Activated CD4-positive, alpha-beta T cell treated with anti-CD3 and anti-CD28 coated beads for 1 hour (primary cell): ENCODE data around the gene FAM111B.
"Not testable (repeated sequence)": the region's sequence is repeated elsewhere in the genome, so short reads cannot be mapped to it uniquely, and the experiment has no call there.

Source experiments
- DNase-seq: peaks from one replicate; pipeline ENCODE4 v3.0.0-alpha.2; 2020

The FAM111B gene, protein sequence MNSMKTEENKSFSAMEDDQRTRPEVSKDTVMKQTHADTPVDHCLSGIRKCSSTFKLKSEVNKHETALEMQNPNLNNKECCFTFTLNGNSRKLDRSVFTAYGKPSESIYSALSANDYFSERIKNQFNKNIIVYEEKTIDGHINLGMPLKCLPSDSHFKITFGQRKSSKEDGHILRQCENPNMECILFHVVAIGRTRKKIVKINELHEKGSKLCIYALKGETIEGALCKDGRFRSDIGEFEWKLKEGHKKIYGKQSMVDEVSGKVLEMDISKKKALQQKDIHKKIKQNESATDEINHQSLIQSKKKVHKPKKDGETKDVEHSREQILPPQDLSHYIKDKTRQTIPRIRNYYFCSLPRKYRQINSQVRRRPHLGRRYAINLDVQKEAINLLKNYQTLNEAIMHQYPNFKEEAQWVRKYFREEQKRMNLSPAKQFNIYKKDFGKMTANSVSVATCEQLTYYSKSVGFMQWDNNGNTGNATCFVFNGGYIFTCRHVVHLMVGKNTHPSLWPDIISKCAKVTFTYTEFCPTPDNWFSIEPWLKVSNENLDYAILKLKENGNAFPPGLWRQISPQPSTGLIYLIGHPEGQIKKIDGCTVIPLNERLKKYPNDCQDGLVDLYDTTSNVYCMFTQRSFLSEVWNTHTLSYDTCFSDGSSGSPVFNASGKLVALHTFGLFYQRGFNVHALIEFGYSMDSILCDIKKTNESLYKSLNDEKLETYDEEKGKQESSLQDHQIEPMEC

DNA sequence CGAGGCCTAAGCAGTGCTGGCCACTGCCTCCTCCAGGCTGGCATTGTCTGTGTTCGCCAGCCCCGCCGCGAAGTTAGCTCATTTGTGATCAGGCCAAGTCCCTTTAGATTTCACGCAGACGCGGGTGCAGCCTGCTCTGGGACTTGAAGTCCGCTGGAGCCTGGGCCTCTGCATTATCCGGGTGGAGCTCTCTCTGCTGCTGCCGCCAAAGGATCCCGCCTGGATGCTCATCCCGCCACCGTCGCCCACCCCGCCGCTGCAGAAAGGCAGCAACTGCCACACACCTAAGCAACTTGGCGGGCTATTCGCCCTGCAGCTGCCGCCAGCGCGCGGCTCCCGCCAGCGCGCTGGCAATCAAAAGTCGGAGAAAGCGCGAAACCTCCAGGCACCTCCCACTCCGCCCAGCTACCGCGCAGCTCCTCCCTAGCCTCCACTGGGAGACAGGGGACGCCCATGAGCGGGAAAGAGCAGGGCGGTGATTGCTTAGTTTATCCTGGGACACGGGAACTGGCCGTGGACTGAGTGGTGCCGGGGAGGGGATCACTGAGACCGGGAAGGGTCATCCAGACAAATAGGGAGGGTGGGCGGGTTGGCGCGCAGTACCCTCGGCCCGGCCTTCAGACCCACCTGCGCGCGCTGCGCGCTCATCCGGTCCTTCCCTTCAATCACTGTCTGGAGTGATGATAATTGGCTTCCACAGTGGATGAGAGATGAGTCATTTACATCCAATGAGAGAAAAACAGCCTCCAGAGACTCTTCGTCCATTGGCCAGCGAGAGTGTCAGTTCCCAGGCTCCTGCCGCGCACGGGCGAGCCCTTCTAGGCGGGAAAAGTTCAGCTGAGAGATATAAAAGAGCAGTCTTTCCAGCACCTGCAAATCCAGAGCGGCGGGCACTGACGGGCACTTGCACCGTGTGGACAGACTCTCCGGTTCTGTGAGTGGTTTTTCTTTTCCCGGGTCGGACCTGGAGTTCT, at the start of gene FAM111B:
Gene FAM111B (plus strand): TSS at position 875 of the 974 bp plus-strand sequence. CDS start 2,389 bp downstream, outside the sequence.
- DNase-seq: peak; percentile 22

DNA sequence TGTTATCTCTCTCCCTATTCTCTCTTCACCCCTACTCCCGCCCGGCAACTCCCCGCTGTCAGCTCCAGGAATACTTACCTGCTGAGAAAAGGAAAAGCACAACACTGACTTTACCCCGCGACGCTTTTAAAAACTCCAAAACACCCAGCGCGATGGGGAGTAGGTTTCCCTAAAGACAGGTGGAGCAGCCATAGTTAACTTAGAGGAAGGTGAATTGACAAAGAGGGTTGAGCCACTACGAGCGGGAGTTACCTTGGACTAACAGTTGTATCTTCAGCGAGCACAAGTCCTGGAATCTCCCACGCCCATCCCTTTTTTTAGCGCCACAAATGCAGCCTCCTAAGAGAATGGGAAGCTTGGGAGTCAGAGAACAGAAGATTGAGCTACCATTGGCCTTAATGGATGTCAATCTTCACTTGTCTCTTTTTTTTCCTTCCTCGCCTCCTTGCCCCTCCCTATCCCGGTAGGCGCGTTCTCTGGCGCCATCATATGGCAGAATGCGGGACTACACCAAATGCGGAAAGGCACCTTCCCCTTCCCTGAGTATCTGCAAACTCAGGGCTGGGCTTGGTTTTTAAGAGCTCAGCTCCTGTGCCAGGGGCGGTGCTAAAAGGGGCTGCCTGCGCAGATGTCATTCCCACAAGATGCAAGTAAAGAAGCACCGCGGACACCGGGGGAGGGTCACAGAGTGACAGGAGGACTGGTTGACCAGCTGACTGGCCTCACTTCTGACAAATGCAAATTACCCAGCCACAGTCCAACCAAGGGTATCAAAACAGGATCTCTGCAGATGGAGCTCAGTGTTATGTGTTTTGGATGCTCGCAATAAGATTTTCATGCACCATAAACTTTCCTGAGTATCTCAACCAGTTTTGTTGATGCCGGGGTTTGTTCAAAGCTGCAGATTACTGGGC, 48.7 kb upstream of the FAM111B start:
- peak; percentile 56 for DNase-seq

DNA sequence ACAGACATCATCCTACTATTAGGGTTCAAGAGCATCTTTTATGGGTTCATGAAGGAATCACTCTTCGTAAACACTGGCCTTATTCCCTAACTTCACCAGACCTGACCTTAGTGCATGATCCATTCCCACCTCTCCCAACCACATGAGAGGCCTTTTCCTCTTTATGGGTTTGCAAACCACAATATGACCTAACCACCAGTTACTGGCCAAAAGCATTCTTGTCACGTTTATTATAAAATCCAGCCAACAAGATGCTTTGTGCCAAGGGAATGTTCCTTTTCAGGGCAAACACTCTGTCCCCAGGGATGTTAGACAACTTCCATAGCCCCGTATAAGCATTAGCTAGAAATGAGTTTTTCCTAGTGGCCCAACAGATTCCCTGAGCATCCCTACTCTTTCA, 46.9 kb upstream of the FAM111B start:
- not testable (repeated sequence) for DNase-seq

DNA sequence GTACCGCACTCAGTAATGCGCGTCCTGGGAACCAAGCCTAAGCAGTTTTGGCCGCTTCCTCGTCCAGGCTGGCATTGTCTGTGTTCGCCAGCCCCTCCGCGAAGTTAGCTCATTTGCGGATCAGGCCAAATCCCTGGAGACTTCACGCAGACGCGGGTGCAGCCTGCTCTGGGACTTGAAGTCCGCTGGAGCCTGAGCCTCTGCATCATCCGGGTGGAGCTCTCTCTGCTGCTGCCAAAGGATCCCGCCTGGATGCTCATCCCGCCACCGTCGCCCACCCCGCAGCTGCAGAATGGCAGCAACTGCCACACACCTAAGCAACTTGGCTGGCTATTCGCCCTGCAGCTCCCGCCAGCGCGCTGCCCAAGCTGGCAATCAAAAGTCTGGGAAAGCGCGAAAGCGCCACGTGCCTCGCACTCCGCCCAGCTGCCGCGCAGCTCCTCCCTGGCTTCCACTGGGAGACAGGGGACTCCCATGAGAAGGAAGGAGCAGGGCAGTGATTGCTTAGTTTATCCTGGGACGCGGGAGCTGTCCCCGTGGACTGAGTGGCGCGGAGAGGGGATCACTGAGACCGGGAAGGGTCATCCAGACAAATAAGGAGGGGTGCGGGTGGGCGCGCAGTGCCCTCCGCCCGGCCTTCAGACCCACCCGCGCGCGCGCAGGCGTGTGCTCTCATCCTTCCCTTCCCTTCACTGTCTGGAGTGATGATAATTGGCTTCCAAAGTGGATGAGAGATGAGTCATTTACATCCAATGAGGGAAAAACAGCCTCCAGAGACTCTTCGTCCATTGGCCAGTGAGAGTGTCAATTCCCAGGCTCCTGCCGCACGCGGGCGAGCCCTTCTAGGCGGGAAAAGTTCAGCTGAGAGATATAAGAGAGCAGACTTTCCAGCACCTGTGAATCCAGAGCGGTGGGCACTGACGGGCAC, 44.2 kb upstream of the FAM111B start:
- no peak for DNase-seq

DNA sequence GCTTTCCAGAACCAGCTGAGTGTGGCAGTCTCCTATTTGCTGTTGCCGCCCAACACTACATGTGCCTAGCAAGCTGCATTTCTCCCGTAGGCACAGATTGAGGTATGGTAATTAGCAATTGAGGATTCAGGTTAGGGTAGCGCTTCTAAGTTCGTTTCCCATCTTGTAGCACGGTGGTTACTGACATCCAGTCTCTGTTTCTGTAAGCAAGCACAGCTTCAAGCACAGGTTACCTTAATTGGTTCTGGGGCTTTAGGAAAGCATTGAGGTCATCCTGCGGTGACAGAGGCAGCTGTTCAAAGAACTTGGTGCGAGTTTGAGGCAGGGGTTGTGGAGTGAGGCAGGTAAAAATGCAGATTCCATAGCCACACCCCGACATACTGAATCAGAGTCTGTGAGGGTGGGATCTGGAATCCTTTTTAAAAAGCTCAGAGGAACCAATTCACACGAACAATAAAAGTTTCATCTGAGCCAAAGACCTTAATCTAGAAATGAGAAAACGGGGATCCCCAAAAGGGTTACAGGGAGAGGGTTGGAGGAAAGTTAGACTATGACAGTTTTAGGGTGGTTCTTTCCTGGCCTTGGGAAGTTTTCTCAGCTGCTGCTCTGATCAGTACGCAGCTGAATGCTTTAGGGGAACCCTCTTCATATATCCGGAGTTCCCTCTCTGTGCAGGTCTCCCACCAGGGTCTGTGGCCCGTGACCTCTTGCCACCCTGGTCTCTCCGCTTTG, 42.9 kb upstream of the FAM111B start:
- DNase-seq: not testable (repeated sequence)

DNA sequence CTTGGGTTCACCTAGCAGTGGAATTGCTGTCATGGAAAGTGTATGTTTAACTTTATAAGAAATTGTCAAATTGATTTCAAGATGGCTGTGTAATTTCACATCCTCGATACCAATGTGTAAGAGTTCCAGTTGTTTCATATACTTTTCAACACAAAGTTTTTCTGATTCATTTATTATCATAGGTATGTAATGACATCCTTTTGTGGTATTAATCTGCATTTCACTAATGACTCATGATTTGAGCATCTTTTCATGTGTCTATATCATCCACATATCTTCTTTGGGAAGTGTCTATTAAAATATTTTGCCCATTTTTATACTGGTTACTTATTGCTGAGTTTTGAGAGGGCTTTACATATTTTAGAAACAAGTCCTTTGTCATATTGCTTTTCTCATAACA, 38.0 kb upstream of the FAM111B start:
- DNase-seq: no peak

DNA sequence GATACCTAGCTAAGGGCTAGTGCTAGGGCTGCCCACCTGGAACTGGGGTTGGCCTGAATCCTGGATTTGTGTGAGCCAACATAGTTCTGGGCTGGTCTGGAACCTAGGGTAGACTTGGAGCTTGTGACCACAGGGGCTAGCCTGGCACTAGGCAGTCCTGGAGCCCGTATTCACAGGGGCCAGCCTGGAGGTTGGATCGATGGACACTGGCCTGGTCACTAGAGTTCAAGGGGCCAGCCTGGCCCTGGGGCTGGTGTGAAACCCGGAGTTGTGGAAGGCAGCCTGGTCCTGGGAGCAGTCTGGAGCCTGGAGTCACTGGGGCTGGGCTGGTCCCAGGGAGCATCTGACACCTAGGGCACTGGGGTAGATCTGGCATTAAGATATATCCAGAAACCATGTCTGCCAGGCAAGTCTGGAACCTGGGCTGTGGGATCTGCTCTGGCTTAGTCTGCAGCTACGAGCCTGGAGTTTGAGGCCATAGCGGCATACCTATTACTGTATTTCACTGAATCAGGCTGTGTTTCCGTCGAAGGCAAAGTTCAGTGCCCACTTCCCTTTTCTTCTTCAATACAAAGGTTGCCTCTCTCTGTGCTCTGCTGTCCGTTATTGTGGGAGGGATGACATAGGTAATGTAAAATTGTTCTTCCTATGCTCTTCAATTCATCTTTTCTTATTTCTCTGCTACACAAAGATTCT, 30.0 kb upstream of the FAM111B start:
- DNase-seq: no peak

DNA sequence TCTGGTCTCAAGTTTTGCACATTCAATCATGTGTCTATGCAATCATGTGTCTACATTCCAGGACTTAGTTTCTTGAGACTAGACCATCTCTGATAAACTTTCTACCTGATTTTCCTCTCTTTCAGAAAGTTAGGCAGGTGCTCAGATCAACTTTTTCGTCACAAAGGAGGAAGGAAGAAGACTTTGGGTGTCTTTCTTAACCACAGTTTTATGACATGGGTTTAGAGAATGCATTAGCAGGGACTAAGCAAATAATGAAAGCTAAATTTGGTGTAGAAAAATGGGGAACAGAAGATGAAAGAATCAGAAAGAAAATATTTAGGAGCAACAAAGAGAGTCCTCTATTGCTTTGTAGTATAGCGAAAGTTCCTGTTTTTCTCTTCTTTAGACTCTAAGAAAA, 28.6 kb upstream of the FAM111B start:
- DNase-seq: no peak

DNA sequence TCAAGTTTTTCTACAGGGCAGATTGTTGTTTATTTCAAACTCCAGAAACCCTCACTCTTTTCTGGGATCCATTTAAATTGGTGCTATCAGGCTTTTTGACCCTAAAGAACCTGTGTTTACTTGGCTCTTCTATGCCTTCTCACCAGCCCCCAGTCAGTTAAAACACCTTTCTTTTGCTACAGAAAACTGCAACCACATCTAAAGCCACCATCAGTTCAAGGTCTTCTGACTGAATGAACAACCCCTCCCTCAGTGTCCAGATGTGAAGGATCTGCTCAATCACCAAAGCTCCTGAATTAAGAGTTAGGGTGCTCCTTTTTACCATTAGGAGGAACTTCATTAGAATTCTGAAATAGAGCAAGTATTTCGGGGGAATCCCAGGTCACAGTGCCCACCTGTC, 28.0 kb upstream of the FAM111B start:
- no peak for DNase-seq

DNA sequence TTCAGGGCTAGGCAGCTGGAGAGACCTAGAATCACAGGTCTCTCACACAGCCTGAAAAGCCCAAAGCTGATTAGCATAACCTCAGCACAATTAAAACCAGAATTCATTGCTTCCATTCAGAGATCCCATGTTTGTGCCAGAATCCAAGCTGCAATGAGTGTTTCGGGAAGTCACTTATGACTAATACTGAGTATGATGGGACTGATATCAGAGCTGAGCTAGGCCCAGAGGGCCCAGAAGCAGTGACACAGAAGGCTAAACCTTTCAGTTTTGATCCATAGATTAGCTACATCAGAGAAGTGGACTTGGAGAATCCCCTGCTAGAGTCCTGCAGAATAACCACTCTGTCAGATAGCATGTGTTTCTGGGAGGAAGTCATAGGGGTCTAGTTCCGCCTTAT, 26.6 kb upstream of the FAM111B start:
- DNase-seq: not testable (repeated sequence)

DNA sequence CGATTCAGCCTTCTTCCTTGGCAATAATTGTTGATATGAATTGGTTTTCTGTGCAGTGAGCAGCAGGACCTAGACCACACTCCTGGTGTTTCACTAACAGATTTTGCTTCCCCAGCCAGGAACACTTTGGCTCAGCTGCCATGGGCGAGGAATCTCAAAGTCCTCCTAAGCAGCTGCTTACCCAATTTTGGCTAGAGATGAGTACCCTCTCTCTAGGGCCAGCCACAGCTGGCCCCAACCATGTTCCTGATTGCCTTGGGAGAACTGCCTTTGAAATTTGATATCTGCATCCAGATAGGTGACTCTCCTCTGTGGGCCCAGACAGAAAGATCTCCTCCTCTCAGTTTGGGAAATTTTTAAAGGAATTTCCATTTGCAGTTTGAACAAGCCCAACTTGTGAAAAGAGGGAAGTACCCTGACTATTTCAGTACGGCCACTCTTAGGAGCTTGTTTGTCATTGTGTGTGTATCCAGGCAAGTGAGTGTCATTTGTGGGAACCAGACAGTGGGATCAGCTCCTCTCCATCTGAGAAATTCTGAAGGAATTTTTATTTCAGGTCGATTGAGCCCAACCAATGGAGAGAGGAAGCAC, 25.5 kb upstream of the FAM111B start:
- DNase-seq: not testable (repeated sequence)

DNA sequence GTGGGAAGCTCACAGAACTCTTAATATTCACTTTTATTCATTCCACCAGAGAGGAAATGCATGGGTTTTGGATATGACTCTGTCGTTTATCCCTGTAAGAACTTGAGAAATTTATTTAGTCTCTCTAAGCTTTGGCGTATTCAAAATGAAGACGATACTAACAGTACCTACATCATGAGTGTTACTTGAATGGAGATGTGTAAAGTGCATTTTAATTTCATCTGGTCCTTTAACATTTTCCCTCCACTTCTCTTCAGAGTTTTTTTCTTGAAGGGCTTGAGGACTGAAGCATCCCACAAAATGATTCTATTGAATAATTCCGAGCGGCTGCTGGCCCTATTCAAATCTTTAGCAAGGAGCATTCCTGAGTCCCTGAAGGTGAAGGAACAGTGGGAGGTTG, 21.0 kb upstream of the FAM111B start, which contains the start of gene GLYATL1B:
Gene GLYATL1B (plus strand): TSS at position 301 of the 400 bp plus-strand sequence. CDS start 0 bp downstream, at position 301.
- not testable (repeated sequence) for DNase-seq

DNA sequence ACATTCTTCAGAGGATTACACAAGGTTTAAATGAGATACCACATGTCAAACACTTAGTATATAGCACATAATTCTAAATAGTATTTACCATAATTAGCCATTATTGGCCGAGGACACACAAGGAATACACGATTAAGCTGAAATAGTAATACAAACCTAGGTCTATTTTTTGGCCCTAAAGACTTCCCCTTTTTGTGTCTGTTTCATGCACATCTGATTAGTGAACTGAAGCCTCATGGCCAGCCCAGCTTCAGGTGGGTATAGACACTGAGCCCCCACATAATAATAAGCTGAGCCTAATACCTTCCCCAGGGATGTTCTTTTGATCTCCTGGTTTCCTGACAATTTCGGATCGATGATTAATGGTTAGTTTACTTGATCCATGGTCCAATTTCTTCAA, 18.9 kb upstream of the FAM111B start:
- DNase-seq: no peak

DNA sequence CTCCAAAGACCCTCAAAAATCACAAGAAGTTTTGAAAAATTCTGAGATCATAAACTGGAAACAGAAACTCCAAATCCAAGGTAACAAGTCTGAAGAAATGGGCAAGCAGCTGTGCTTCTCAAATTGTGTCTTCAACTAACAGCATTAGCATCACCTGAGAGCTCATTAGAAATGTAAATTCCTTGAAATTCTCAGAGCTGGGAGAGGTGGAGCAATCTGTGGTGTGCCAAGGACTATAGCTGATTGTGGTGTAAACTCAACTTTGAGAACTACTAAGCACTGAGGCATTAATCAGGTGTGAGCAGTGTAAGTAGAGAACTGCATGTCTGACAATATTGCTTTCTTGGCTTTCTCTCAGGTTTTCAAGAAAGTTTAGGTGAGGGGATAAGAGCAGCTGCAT, 13.5 kb upstream of the FAM111B start:
- not testable (repeated sequence) for DNase-seq

DNA sequence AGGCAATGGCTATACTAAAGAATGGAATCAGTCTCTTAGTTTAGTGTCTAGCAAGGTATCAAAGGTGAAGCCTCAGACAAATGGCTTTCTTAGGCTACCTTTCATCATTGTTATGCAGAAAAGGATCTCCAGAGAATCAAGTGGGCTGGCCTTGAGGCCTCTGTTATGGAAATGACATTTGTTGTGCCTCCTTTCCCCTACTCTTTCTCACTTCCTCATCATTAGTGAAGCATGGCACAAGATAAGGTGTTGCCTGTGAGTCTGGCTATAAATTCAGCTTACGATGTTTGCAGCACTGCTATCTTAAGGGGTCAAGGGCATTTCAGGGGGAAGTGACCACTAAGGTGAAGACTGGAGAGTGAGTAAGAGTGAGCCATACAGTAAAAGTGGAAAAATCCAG, 11.8 kb upstream of the FAM111B start:
- DNase-seq: not testable (repeated sequence)

DNA sequence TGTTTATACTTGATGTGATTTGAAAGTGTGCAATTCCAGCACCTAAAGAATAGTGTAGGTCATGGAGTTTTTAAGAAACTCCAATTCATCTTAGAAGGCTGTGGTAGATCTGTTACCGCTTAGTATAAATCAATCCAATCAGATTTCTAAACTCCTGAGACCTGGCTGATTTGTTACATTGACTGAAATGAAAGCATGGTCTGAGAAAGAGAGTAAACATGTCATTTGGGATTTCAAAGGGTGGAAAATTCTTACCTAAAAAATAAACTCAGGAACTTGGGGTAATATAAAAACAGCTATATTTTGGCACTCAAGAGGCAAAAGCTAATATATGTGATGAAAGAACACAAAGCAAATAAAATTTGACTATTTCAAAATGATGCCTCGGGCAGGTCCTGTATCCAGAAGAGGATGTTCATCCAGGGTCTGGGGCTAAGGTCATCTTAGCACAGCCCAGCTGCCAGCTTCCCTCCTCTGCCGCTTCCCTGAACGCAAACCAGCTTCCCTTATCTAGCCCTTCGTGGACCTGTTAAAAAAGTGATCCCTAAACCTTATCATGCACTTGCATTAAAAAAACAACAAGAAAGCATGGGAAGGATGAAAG, 11.0 kb upstream of the FAM111B start:
- DNase-seq: not testable (repeated sequence)

DNA sequence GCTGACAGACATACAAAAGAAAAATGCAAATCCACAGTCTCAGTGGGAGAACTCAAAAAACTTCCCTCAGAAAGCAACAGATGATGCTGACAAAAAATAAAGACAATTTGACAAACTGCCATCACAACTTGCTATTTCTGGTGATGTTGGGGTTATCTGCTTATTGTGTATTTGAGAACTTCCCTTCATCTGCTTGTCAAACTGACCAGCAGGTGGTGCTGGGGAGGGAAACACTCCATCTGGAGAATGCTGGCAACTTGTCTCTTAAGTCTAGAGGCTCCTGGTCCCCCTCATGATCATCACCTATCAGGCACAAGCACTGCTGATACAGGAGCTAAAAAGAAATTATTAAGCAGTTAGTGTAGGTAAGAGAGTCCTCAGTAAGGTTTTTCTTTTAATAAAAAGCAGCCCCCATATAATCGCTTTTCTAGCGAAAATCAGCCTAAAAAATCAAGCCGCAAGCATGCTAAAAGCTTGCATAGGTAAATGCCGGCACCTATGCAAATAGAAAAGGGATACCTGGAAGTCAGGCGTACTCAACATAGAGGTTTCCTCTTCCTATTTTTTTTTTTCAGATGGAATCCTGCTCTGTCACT, 9.8 kb upstream of the FAM111B start:
- DNase-seq: peak; percentile 40

DNA sequence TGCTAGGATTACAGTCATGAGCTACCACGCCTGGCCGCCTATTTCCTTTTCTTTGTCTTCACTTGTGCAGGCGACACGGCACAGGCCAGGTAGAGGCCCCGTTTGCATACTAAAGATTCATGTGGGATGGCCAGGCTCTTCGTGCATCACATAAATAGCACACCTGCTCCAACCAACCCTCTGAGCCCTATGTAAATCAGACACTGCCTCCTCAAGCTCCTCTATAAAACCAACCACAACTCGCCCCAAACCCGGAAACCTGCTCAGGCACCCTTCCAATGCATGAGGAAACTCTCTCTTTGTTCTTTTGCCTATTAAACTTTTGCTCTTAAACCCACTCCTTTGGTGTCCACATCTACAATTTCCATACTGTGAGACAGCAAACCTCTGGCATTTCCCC, 9.1 kb upstream of the FAM111B start:
- DNase-seq: not testable (repeated sequence)
